K562 (cell line): ENCODE data around the gene LRRC27. TPM values are rescaled to one million over a fixed set of nuclear protein-coding genes. Genes with fewer than 3 reads are reported as not detected.

Experiments used
- MYNN ChIP-seq, 2 experiments: sonication (generic); formaldehyde crosslinking in 1 of 2; IDR thresholded peaks; 2 replicates each; pipeline versions ENCODE4 v1.5.0 to v1.6.1; 2016 to 2020; ENCODE audit warnings: antibody characterized with exemption in 1 of 2, missing genetic modification reagents in 1 of 2
- NFE2 ChIP-seq: IDR thresholded peaks from 2 replicates; pipeline ENCODE4 v1.6.1; 2014; ENCODE audit warnings: antibody characterized with exemption, low read depth
- PHB2 ChIP-seq: fragments of 450-650 bp; IDR thresholded peaks from 2 replicates; pipeline ENCODE4 v1.6.1; 2017; ENCODE audit warnings: low read depth
- PURB ChIP-seq: sonication (generic); formaldehyde crosslinking; IDR thresholded peaks from 2 replicates; pipeline ENCODE4 v1.9.0; 2021; ENCODE audit warnings: low read depth, mild to moderate bottlenecking, missing genetic modification reagents
- ZNF282 ChIP-seq: sonication (generic); formaldehyde crosslinking; IDR thresholded peaks from 2 replicates; pipeline ENCODE4 v1.8.1; 2023; ENCODE audit warnings: missing genetic modification reagents
- ZNF655 ChIP-seq: fragments of 250-450 bp; sonication (Bioruptor Pico); IDR thresholded peaks from 2 replicates; pipeline ENCODE4 v1.5.0; 2021
- polyA plus RNA-seq, 8 experiments: library from polyadenylated mRNA; depleted of rRNA in 4 of 8; stranded (reverse) in 5 of 8; unstranded in 3 of 8; fragments of >200 nt; fragmentation: Nextera tagmentation in 2 of 8; fragmentation: Illumina TruSeq in 1 of 8; extraction: Ambion mirVana in 2 of 8; extraction: Trizol in 1 of 8; gene quantifications; 2 replicates each; pipeline versions ENCODE4 v1.2.1 to v1.2.3, GENCODE V29; 2011 to 2014; ENCODE audit warnings: inconsistent platforms in 1 of 8, missing spikeins in 1 of 8
- total RNA-seq, 7 experiments: library from RNA; depleted of rRNA in 6 of 7; stranded (reverse); fragments of >200 nt in 6 of 7; fragmentation: Illumina TruSeq in 2 of 7; extraction: Trizol in 2 of 7; gene quantifications; 2 replicates each; pipeline versions ENCODE4 v1.2.1 to v1.2.3, GENCODE V29; 2011 to 2021; ENCODE audit warnings: low replicate concordance in 1 of 7
- TF ChIP-seq, protein P1 (sequence below): fragments of 450-650 bp; IDR thresholded peaks from 2 replicates; pipeline ENCODE4 v1.6.1; 2018; ENCODE audit not compliant: partially characterized antibody
- TF ChIP-seq, protein P2 (sequence below), 2 experiments: IDR thresholded peaks; 2 replicates each; pipeline ENCODE4 v1.6.1; 2011; ENCODE audit warnings: borderline replicate concordance in 1 of 2, control low read depth in 1 of 2, low read depth in 1 of 2, low read length in 1 of 2, mild to moderate bottlenecking in 1 of 2, mixed read lengths in 1 of 2, moderate library complexity in 1 of 2; ENCODE audit not compliant: insufficient read depth in 1 of 2, insufficient read length in 1 of 2, poor library complexity in 1 of 2, severe bottlenecking in 1 of 2; ENCODE audit errors: extremely low read depth in 1 of 2
- TF ChIP-seq, protein P3 (sequence below): fragments of 450-650 bp; IDR thresholded peaks from 2 replicates; pipeline ENCODE4 v1.6.1; 2016; ENCODE audit warnings: mild to moderate bottlenecking, moderate library complexity

Gene LRRC27
- total and polyA plus RNA-seq, 9 of the 15 experiments (the other 6 are each of a cell fraction or from before 2014, with no cell fraction given), result 0.10 to 2.7 (median 1.4) TPM

DNA sequence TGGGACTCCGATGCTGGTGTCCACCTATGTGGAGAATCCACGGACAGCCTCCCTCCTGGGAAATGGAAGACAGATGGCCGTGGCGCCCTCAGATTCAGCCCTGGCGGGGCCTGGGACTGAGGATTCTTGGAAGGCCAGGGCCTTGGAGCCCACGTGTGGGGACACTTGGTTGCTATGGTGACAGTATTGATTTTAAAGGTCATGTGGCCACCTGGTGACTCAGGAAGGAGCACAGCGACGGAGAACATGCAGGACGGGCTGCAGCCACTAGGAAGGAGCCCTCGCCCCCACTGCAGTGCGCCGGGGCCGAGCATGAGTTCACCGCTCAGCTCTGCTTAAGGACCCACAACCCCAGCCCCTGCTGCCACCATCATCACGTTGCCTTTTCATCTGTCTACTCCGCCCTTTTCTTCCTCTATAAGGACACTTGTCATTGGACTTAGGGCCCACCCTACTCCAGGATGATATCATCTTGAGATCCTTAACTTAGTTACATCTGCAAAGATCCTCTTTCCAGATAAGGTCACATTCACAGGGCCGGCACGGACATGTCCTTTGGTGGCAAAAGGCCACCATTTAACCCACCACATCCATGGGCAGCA, 20.6 kb upstream of the LRRC27 start (continued):
- TF ChIP-seq ZNF655 (no peak), PHB2 (no peak), ZNF282 (CRISPR knock-in tag) (no peak), NFE2 (0 out of 2 replicates have a peak, but pooled peaks have one; percentile 15), PURB (CRISPR knock-in tag) (no peak), MYNN (IDR thresholded peaks at IDR 0.05) (no peak), MYNN (CRISPR knock-in tag; IDR thresholded peaks at IDR 0.05) (no peak)
- TF ChIP-seq, protein P1, sequence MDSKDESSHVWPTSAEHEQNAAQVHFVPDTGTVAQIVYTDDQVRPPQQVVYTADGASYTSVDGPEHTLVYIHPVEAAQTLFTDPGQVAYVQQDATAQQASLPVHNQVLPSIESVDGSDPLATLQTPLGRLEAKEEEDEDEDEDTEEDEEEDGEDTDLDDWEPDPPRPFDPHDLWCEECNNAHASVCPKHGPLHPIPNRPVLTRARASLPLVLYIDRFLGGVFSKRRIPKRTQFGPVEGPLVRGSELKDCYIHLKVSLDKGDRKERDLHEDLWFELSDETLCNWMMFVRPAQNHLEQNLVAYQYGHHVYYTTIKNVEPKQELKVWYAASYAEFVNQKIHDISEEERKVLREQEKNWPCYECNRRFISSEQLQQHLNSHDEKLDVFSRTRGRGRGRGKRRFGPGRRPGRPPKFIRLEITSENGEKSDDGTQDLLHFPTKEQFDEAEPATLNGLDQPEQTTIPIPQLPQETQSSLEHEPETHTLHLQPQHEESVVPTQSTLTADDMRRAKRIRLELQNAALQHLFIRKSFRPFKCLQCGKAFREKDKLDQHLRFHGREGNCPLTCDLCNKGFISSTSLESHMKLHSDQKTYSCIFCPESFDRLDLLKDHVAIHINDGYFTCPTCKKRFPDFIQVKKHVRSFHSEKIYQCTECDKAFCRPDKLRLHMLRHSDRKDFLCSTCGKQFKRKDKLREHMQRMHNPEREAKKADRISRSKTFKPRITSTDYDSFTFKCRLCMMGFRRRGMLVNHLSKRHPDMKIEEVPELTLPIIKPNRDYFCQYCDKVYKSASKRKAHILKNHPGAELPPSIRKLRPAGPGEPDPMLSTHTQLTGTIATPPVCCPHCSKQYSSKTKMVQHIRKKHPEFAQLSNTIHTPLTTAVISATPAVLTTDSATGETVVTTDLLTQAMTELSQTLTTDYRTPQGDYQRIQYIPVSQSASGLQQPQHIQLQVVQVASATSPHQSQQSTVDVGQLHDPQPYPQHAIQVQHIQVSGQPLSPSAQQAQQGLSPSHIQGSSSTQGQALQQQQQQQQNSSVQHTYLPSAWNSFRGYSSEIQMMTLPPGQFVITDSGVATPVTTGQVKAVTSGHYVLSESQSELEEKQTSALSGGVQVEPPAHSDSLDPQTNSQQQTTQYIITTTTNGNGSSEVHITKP, result no peak
- TF ChIP-seq, protein P2, sequence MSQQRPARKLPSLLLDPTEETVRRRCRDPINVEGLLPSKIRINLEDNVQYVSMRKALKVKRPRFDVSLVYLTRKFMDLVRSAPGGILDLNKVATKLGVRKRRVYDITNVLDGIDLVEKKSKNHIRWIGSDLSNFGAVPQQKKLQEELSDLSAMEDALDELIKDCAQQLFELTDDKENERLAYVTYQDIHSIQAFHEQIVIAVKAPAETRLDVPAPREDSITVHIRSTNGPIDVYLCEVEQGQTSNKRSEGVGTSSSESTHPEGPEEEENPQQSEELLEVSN (IDR thresholded peaks at IDR 0.05; ENCODE audit: borderline replicate concordance in 1 of 2, extremely low read depth in 1 of 2, insufficient read depth in 1 of 2, insufficient read length in 1 of 2, low read depth in 1 of 2, low read length in 1 of 2, poor library complexity in 1 of 2, severe bottlenecking in 1 of 2), result peak in 1 of 2 experiments; percentile 56
- TF ChIP-seq, protein P3, sequence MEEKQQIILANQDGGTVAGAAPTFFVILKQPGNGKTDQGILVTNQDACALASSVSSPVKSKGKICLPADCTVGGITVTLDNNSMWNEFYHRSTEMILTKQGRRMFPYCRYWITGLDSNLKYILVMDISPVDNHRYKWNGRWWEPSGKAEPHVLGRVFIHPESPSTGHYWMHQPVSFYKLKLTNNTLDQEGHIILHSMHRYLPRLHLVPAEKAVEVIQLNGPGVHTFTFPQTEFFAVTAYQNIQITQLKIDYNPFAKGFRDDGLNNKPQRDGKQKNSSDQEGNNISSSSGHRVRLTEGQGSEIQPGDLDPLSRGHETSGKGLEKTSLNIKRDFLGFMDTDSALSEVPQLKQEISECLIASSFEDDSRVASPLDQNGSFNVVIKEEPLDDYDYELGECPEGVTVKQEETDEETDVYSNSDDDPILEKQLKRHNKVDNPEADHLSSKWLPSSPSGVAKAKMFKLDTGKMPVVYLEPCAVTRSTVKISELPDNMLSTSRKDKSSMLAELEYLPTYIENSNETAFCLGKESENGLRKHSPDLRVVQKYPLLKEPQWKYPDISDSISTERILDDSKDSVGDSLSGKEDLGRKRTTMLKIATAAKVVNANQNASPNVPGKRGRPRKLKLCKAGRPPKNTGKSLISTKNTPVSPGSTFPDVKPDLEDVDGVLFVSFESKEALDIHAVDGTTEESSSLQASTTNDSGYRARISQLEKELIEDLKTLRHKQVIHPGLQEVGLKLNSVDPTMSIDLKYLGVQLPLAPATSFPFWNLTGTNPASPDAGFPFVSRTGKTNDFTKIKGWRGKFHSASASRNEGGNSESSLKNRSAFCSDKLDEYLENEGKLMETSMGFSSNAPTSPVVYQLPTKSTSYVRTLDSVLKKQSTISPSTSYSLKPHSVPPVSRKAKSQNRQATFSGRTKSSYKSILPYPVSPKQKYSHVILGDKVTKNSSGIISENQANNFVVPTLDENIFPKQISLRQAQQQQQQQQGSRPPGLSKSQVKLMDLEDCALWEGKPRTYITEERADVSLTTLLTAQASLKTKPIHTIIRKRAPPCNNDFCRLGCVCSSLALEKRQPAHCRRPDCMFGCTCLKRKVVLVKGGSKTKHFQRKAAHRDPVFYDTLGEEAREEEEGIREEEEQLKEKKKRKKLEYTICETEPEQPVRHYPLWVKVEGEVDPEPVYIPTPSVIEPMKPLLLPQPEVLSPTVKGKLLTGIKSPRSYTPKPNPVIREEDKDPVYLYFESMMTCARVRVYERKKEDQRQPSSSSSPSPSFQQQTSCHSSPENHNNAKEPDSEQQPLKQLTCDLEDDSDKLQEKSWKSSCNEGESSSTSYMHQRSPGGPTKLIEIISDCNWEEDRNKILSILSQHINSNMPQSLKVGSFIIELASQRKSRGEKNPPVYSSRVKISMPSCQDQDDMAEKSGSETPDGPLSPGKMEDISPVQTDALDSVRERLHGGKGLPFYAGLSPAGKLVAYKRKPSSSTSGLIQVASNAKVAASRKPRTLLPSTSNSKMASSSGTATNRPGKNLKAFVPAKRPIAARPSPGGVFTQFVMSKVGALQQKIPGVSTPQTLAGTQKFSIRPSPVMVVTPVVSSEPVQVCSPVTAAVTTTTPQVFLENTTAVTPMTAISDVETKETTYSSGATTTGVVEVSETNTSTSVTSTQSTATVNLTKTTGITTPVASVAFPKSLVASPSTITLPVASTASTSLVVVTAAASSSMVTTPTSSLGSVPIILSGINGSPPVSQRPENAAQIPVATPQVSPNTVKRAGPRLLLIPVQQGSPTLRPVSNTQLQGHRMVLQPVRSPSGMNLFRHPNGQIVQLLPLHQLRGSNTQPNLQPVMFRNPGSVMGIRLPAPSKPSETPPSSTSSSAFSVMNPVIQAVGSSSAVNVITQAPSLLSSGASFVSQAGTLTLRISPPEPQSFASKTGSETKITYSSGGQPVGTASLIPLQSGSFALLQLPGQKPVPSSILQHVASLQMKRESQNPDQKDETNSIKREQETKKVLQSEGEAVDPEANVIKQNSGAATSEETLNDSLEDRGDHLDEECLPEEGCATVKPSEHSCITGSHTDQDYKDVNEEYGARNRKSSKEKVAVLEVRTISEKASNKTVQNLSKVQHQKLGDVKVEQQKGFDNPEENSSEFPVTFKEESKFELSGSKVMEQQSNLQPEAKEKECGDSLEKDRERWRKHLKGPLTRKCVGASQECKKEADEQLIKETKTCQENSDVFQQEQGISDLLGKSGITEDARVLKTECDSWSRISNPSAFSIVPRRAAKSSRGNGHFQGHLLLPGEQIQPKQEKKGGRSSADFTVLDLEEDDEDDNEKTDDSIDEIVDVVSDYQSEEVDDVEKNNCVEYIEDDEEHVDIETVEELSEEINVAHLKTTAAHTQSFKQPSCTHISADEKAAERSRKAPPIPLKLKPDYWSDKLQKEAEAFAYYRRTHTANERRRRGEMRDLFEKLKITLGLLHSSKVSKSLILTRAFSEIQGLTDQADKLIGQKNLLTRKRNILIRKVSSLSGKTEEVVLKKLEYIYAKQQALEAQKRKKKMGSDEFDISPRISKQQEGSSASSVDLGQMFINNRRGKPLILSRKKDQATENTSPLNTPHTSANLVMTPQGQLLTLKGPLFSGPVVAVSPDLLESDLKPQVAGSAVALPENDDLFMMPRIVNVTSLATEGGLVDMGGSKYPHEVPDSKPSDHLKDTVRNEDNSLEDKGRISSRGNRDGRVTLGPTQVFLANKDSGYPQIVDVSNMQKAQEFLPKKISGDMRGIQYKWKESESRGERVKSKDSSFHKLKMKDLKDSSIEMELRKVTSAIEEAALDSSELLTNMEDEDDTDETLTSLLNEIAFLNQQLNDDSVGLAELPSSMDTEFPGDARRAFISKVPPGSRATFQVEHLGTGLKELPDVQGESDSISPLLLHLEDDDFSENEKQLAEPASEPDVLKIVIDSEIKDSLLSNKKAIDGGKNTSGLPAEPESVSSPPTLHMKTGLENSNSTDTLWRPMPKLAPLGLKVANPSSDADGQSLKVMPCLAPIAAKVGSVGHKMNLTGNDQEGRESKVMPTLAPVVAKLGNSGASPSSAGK, result peak; percentile 25; the same call in 1 of the 2 replicates
